Esophagus muscularis mucosa (tissue), 4 donors: ENCODE measurements around the gene USF2.

Experiments used
- EP300 ChIP-seq: sonication (generic); formaldehyde crosslinking; IDR thresholded peaks from one replicate; pipeline ENCODE4 v1.6.1; 2017; ENCODE audit warnings: antibody characterized with exemption
- POLR2A ChIP-seq: fragments of 450-650 bp; IDR thresholded peaks from one replicate; pipeline ENCODE4 v1.6.1; 2017; ENCODE audit warnings: antibody characterized with exemption, moderate library complexity, mild to moderate bottlenecking, low read depth
- TF ChIP-seq, protein P1 (sequence below), 3 experiments: fragments of 200-600 bp in 2 of 3; fragments of 450-650 bp in 1 of 3; sonication (generic) in 2 of 3; IDR thresholded peaks; one replicate each; pipeline ENCODE4 v1.5.1; 2017 to 2019; ENCODE audit warnings: antibody characterized with exemption in 3 of 3, mild to moderate bottlenecking in 2 of 3, moderate library complexity in 1 of 3

DNA sequence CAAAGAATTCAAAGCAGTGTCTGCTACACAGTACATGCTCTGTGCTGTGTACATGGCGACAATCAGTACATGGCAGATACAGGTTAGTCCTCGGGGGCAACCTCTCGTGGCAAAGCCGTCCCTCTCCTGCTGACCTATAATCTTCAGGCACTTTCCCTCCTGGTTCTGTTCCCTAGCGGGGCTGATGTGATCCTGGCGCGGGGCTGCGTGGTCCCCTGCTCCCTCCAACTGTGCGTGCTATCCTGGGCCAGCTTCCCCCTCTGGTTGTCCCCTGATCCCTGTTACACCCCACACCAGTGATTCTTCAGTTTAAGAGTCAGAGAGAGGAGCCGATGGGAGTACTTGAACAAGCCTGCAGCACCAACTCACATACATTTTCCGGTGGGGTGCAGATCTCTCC lies 35.3 kb downstream of the USF2 start:
- no peak for TF ChIP-seq POLR2A
- TF ChIP-seq, protein P1, sequence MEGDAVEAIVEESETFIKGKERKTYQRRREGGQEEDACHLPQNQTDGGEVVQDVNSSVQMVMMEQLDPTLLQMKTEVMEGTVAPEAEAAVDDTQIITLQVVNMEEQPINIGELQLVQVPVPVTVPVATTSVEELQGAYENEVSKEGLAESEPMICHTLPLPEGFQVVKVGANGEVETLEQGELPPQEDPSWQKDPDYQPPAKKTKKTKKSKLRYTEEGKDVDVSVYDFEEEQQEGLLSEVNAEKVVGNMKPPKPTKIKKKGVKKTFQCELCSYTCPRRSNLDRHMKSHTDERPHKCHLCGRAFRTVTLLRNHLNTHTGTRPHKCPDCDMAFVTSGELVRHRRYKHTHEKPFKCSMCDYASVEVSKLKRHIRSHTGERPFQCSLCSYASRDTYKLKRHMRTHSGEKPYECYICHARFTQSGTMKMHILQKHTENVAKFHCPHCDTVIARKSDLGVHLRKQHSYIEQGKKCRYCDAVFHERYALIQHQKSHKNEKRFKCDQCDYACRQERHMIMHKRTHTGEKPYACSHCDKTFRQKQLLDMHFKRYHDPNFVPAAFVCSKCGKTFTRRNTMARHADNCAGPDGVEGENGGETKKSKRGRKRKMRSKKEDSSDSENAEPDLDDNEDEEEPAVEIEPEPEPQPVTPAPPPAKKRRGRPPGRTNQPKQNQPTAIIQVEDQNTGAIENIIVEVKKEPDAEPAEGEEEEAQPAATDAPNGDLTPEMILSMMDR (IDR thresholded peaks at IDR 0.05): no peak
- no peak for TF ChIP-seq EP300
